Progenitor cell of endocrine pancreas (in vitro differentiated cells): ENCODE data around the gene SEC61B. TPM values are rescaled to one million over a fixed set of nuclear protein-coding genes. Genes with fewer than 3 reads are reported as not detected.

Experiments
- DNase-seq: peaks from one replicate; pipeline ENCODE4 v3.0.0; 2021; ENCODE audit warnings: low spot score; ENCODE audit not compliant: unreplicated experiment
- H3K27ac Mint-ChIP-seq: 2 replicates; pipeline ENCODE4 v1.8.0; 2021; ENCODE audit warnings: mild to moderate bottlenecking, moderate library complexity, mixed read lengths
- H3K27me3 Mint-ChIP-seq: 2 replicates; pipeline ENCODE4 v1.8.0; 2021; ENCODE audit warnings: mixed read lengths
- H3K36me3 Mint-ChIP-seq: 2 replicates; pipeline ENCODE4 v1.8.0; 2022; ENCODE audit warnings: mixed read lengths; ENCODE audit not compliant: insufficient read depth
- H3K4me1 Mint-ChIP-seq: 2 replicates; pipeline ENCODE4 v1.8.0; 2021; ENCODE audit warnings: low read depth, mixed read lengths
- H3K4me3 Mint-ChIP-seq: 2 replicates; pipeline ENCODE4 v1.8.0; 2021; ENCODE audit warnings: low read depth, mild to moderate bottlenecking, moderate library complexity, mixed read lengths
- H3K9me3 Mint-ChIP-seq: 2 replicates; pipeline ENCODE4 v1.8.0; 2021; ENCODE audit warnings: low read depth, mixed read lengths
- long read RNA-seq: library from polyadenylated mRNA; unstranded; transcript quantifications from one replicate; pipeline ENCODE4 v2.0.0, GENCODE V29; 2020
- total RNA-seq: library from RNA; stranded (reverse); gene quantifications from 2 replicates; pipeline ENCODE4 v1.2.1, GENCODE V29; 2021
- TF ChIP-seq, protein P1 (sequence below): fragments of 200-600 bp; sonication (generic); IDR thresholded peaks from one replicate; pipeline ENCODE4 v1.5.0; 2021; ENCODE audit warnings: antibody characterized with exemption, mild to moderate bottlenecking; ENCODE audit not compliant: unreplicated experiment

Gene SEC61B
- total RNA-seq, result 153 and 163 TPM in 2 replicates
- long read RNA-seq, transcript SEC61B-201 (4 exons, 545 nt), result major isoform, 27 of 30 reads
- long read RNA-seq, partial matches to known transcripts, result 0 of 30 reads
- long read RNA-seq, other reads (novel, unspliced or antisense), result 2 of 30 reads

DNA sequence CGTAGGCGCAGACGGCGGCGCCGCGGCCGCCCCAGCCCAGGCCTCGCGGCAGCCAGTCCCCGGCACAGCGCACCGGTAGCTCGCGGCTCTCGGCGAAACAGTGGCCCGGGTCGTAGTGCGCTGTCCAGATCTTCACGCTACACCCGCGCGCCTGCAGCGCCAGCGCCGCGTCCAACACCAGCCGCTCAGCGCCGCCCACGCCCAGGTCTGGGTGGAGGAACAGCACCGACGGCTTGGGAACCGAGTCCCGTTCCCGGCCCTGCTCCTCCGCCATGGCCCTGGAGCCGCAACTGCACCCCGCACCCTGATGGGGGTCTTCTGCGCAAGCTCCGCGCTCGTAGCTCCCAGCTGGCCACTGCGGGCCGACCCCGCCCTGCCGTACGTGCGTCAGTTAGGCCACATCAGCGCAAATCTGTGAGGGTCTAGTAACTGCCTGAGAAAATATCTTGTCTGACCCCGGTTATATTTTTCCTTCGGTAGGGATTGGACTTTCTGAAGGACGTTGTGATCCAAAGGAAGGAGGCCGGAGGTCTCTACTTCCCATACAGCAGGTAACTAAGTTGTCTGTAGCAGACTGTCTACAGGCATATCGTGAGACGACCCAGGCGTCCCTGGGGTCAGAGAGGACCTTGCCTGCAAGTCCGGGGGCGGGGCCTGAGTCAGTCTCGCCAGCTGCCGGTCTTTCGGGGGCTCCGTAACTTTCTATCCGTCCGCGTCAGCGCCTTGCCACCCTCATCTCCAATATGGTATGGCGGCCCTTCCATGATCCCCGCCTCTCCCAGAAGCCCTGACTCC is at the start of gene SEC61B, which contains the start of gene ALG2:
SEC61B (plus strand) TSS at position 662 of the 795 bp plus-strand sequence; CDS start at position 744, 82 bp downstream.
ALG2 (minus strand) TSS at position 322 of the 795 bp plus-strand sequence; CDS start at position 274, 48 bp downstream.
- TF ChIP-seq, protein P1, sequence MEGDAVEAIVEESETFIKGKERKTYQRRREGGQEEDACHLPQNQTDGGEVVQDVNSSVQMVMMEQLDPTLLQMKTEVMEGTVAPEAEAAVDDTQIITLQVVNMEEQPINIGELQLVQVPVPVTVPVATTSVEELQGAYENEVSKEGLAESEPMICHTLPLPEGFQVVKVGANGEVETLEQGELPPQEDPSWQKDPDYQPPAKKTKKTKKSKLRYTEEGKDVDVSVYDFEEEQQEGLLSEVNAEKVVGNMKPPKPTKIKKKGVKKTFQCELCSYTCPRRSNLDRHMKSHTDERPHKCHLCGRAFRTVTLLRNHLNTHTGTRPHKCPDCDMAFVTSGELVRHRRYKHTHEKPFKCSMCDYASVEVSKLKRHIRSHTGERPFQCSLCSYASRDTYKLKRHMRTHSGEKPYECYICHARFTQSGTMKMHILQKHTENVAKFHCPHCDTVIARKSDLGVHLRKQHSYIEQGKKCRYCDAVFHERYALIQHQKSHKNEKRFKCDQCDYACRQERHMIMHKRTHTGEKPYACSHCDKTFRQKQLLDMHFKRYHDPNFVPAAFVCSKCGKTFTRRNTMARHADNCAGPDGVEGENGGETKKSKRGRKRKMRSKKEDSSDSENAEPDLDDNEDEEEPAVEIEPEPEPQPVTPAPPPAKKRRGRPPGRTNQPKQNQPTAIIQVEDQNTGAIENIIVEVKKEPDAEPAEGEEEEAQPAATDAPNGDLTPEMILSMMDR, result no peak
- Mint-ChIP-seq H3K36me3 (peaks cover 15% of the 10 kb centered on the region), H3K27me3 (no peaks in the 10 kb centered on the region), H3K4me1 (peaks cover 31% of the 10 kb centered on the region), H3K9me3 (no peaks in the 10 kb centered on the region), H3K4me3 (peak within 1 kb of the TSS; percentile 95), H3K27ac (peak within 1 kb of the TSS; percentile 100)
- peak; percentile 86 for DNase-seq

- peak overlapping the region; percentile 14 for H3K4me3 Mint-ChIP-seq
- TF ChIP-seq, protein P1, result no peak
- DNase-seq, result no peak
- no peaks in the 10 kb centered on the region for H3K27me3 Mint-ChIP-seq
- H3K4me1 Mint-ChIP-seq, result peaks cover 76% of the 10 kb centered on the region
- peak overlapping the region; percentile 80 for H3K27ac Mint-ChIP-seq
- H3K36me3 Mint-ChIP-seq, result no peaks in the 10 kb centered on the region
- no peaks in the 10 kb centered on the region for H3K9me3 Mint-ChIP-seq
These were observed 48.2 kb upstream of the SEC61B start for GRCh38 chr9:99173570-99174504.

DNA sequence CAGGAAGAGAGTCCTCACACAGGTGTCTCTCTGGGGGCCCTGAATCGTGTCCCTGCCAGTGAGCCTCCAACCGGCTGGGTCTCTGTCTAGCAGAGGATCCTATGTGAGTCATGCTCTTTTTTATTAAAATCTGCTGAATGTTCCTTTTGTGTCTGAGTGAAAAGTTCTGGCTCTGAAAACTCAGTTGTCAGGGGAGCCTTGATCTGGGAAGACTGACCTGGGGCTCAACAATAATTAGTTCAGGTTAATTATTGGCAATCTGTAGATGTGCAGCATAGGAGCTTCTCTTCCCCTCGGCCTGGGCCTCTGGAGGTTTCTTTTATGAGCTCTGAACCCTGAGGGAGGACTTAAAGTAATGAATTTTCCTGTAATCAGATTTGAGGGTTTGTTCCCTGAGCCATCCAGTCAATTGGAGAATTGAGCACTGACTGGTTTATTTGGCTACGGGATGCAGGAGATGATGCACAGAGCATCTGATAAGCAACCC is 45.5 kb upstream of the SEC61B start:
- no peaks in the 10 kb centered on the region for H3K27me3 Mint-ChIP-seq
- peaks cover 1% of the 10 kb centered on the region for H3K36me3 Mint-ChIP-seq
- TF ChIP-seq, protein P1, result no peak
- DNase-seq, result no peak
- H3K27ac Mint-ChIP-seq, result peak overlapping the region; percentile 96
- H3K4me1 Mint-ChIP-seq, result peaks cover 63% of the 10 kb centered on the region
- peak overlapping the region; percentile 37 for H3K4me3 Mint-ChIP-seq
- no peaks in the 10 kb centered on the region for H3K9me3 Mint-ChIP-seq

DNA sequence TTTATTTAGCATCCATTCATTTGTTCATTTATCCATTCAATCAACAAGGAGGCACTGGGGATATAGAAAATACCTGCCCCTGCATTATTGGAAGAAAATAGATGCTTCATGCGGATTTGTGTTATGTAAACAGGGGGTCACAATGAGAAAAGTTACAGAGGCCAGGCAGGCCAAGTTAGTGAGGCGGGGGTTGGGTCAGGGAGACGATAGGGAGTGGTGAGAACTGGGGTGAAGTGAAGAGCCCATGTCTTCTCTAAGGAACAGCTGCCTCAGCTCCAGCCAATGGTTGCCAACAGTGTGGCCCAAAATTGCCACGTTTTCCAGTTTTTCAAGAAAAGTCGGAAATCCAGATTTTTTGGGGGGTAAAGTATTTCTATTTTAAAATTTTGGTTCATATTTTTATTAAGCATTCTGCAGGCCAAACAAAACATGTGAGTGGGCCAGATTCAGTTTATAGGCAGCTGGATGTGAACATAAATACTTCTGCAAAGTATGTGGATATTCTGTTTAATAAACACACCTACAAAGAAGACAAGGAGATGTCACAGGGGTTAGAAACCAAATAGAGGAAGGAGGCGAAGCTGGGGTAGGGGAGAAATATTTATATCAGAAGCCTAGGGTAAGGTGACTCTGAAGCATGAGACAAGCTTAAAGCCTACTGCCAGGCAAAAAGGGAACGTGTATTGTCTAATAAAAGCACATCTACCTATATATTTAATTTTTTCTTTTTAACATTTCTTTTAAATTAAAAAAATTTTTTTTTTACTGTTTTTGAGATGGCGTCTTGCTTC is 44.3 kb upstream of the SEC61B start:
- Mint-ChIP-seq H3K27me3 (no peaks in the 10 kb centered on the region), H3K27ac (peak overlapping the region; percentile 82), H3K36me3 (peaks cover 1% of the 10 kb centered on the region), H3K4me3 (no peak overlapping the region), H3K9me3 (no peaks in the 10 kb centered on the region), H3K4me1 (peaks cover 55% of the 10 kb centered on the region)
- TF ChIP-seq, protein P1, result no peak
- no peak for DNase-seq
